ENCODE measurements around the gene ARMC7. TPM values are rescaled to one million over a fixed set of nuclear protein-coding genes. Genes with fewer than 3 reads are reported as not detected.

Gene ARMC7
- total and polyA plus RNA-seq, 2 of the 13 experiments (the other 11 are each of a cell fraction or from before 2014, with no cell fraction given): 3.9 to 4.2 TPM

- TF ChIP-seq PRDM10 (CRISPR knock-in tag; IDR thresholded peaks at IDR 0.05; ENCODE audit: low read depth): peak; percentile 70; the same call in 1 of the 2 replicates
- TF ChIP-seq SMAD1 (CRISPR knock-in tag; IDR thresholded peaks at IDR 0.05; ENCODE audit: borderline replicate concordance, low read depth): peak; percentile 75; the same call in 1 of the 2 replicates
- no peak for TF ChIP-seq KLF11 (CRISPR knock-in tag; IDR thresholded peaks at IDR 0.05)
- TF ChIP-seq ZNF614 (CRISPR knock-in tag; IDR thresholded peaks at IDR 0.05; ENCODE audit: borderline replicate concordance): peak; percentile 93
- no peak for TF ChIP-seq ZNF569 (CRISPR knock-in tag; IDR thresholded peaks at IDR 0.05; ENCODE audit: borderline replicate concordance)
- 0 out of 2 replicates have a peak, but pooled peaks have one; percentile 22 for TF ChIP-seq BRD4 (CRISPR knock-in tag; IDR thresholded peaks at IDR 0.05)
- no peak for TF ChIP-seq NFE2L1 (CRISPR knock-in tag; IDR thresholded peaks at IDR 0.05; ENCODE audit: borderline replicate concordance)
- TF ChIP-seq GMEB2 (CRISPR knock-in tag; IDR thresholded peaks at IDR 0.05; ENCODE audit: low read depth): no peak
- no peak for TF ChIP-seq ZNF367 (CRISPR knock-in tag; IDR thresholded peaks at IDR 0.05; ENCODE audit: borderline replicate concordance)
- no peak for TF ChIP-seq DMTF1 (CRISPR knock-in tag; IDR thresholded peaks at IDR 0.05)
- TF ChIP-seq ZNF788 (CRISPR knock-in tag; IDR thresholded peaks at IDR 0.05; ENCODE audit: borderline replicate concordance): peak; percentile 87; the same call in 1 of the 2 replicates
- TF ChIP-seq ZNF83 (CRISPR knock-in tag; IDR thresholded peaks at IDR 0.05; ENCODE audit: borderline replicate concordance): peak; percentile 32; the same call in 1 of the 2 replicates
- no peak for TF ChIP-seq HMGA1 (CRISPR knock-in tag; conservative IDR thresholded peaks at IDR 0.05)
- TF ChIP-seq IRF9 (CRISPR knock-in tag; IDR thresholded peaks at IDR 0.05; ENCODE audit: borderline replicate concordance): no peak; the same call in 1 of the 2 replicates
- TF ChIP-seq GFI1 (CRISPR knock-in tag; IDR thresholded peaks at IDR 0.05; ENCODE audit: borderline replicate concordance): peak; percentile 95
Observed at GRCh38 chr17:75084039-75084660, 25.6 kb upstream of the ARMC7 start (continued).
